ENCODE data around the gene TRAPPC3L.
"Not testable (repeated sequence)": the region's sequence is repeated elsewhere in the genome, so short reads cannot be mapped to it uniquely, and the experiment has no call there.

TRAPPC3L gene

GRCh38 chr6:116513224-116513875, 32.1 kb downstream of the TRAPPC3L start:
- Histone ChIP-seq H3K4me1 (ENCODE audit: insufficient read depth, low read length) (peaks cover 21% of the 10 kb centered on the region), H3K9ac (ENCODE audit: low read depth, low read length) (no peak overlapping the region), H3K4me3 (ENCODE audit: low read length) (no peak overlapping the region), H3K27me3 (ENCODE audit: insufficient read depth, low read length) (no peaks in the 10 kb centered on the region), H3K36me3 (ENCODE audit: insufficient read depth, low read length) (no peaks in the 10 kb centered on the region), H3K27ac (ENCODE audit: low read depth, low read length) (no peak overlapping the region), H3K9me3 (ENCODE audit: insufficient read depth, low read depth, low read length) (no peaks in the 10 kb centered on the region)
- WGBS, result 86% methylated on average over 2 of the region's 2 CpGs

GRCh38 chr6:116512734-116513133, 32.8 kb downstream of the TRAPPC3L start:
- Histone ChIP-seq H3K36me3 (ENCODE audit: insufficient read depth, low read length) (no peaks in the 10 kb centered on the region), H3K27ac (ENCODE audit: low read depth, low read length) (no peak overlapping the region), H3K4me3 (ENCODE audit: low read length) (no peak overlapping the region), H3K4me1 (ENCODE audit: insufficient read depth, low read length) (peaks cover 21% of the 10 kb centered on the region), H3K9me3 (ENCODE audit: insufficient read depth, low read depth, low read length) (no peaks in the 10 kb centered on the region), H3K27me3 (ENCODE audit: insufficient read depth, low read length) (no peaks in the 10 kb centered on the region), H3K9ac (ENCODE audit: low read depth, low read length) (no peak overlapping the region)

GRCh38 chr6:116512111-116512559, 33.3 kb downstream of the TRAPPC3L start:
- H3K27ac ChIP-seq (ENCODE audit: low read depth, low read length), result peak overlapping the region; percentile 42; the same call in 1 of the 2 replicates
- H3K36me3 ChIP-seq (ENCODE audit: insufficient read depth, low read length), result no peaks in the 10 kb centered on the region
- H3K4me1 ChIP-seq (ENCODE audit: insufficient read depth, low read length), result peaks cover 21% of the 10 kb centered on the region
- WGBS, result 92% methylated on average over 4 of the region's 4 CpGs
- H3K4me3 ChIP-seq (ENCODE audit: low read length), result no peak overlapping the region; the same call in 1 of the 2 replicates
- H3K9me3 ChIP-seq (ENCODE audit: insufficient read depth, low read depth, low read length), result no peaks in the 10 kb centered on the region
- no peaks in the 10 kb centered on the region for H3K27me3 ChIP-seq (ENCODE audit: insufficient read depth, low read length)
- H3K9ac ChIP-seq (ENCODE audit: low read depth, low read length), result peak overlapping the region; percentile 36; the same call in 1 of the 2 replicates

- Histone ChIP-seq H3K4me1 (ENCODE audit: insufficient read depth, low read length) (peaks cover 21% of the 10 kb centered on the region), H3K36me3 (ENCODE audit: insufficient read depth, low read length) (no peaks in the 10 kb centered on the region), H3K27ac (ENCODE audit: low read depth, low read length) (peak within 1 kb of the TSS; percentile 42; the same call in 1 of the 2 replicates), H3K27me3 (ENCODE audit: insufficient read depth, low read length) (no peaks in the 10 kb centered on the region), H3K9me3 (ENCODE audit: insufficient read depth, low read depth, low read length) (no peaks in the 10 kb centered on the region), H3K9ac (ENCODE audit: low read depth, low read length) (peak within 1 kb of the TSS; percentile 36; the same call in 1 of the 2 replicates), H3K4me3 (ENCODE audit: low read length) (no peak within 1 kb of the TSS; the same call in 1 of the 2 replicates)
- 63% methylated on average over 10 of the region's 10 CpGs for WGBS
These were observed 33.9 kb downstream of the TRAPPC3L start, which contains the start of gene CALHM5 for GRCh38 chr6:116511424-116512110. TSS of gene CALHM5 (plus strand) at chr6:116511639. CDS start at chr6:116511697, 58 bp downstream.

GRCh38 chr6:116508527-116508926, 37.0 kb downstream of the TRAPPC3L start:
- Histone ChIP-seq H3K36me3 (ENCODE audit: insufficient read depth, low read length) (no peaks in the 10 kb centered on the region), H3K27me3 (ENCODE audit: insufficient read depth, low read length) (no peaks in the 10 kb centered on the region), H3K4me3 (ENCODE audit: low read length) (no peak overlapping the region), H3K4me1 (ENCODE audit: insufficient read depth, low read length) (peaks cover 14% of the 10 kb centered on the region), H3K9ac (ENCODE audit: low read depth, low read length) (no peak overlapping the region), H3K9me3 (ENCODE audit: insufficient read depth, low read depth, low read length) (no peaks in the 10 kb centered on the region), H3K27ac (ENCODE audit: low read depth, low read length) (no peak overlapping the region)

GRCh38 chr6:116507324-116507723, 38.2 kb downstream of the TRAPPC3L start:
- 97% methylated on average over 3 of the region's 3 CpGs for WGBS
- Histone ChIP-seq H3K4me3 (ENCODE audit: low read length) (no peak overlapping the region), H3K27ac (ENCODE audit: low read depth, low read length) (no peak overlapping the region), H3K36me3 (ENCODE audit: insufficient read depth, low read length) (no peaks in the 10 kb centered on the region), H3K4me1 (ENCODE audit: insufficient read depth, low read length) (peaks cover 12% of the 10 kb centered on the region), H3K9me3 (ENCODE audit: insufficient read depth, low read depth, low read length) (no peaks in the 10 kb centered on the region), H3K9ac (ENCODE audit: low read depth, low read length) (no peak overlapping the region), H3K27me3 (ENCODE audit: insufficient read depth, low read length) (no peaks in the 10 kb centered on the region)

- Histone ChIP-seq H3K36me3 (ENCODE audit: insufficient read depth, low read length) (no peaks in the 10 kb centered on the region), H3K9ac (ENCODE audit: low read depth, low read length) (no peak overlapping the region), H3K27me3 (ENCODE audit: insufficient read depth, low read length) (no peaks in the 10 kb centered on the region), H3K9me3 (ENCODE audit: insufficient read depth, low read depth, low read length) (no peaks in the 10 kb centered on the region), H3K27ac (ENCODE audit: low read depth, low read length) (no peak overlapping the region), H3K4me1 (ENCODE audit: insufficient read depth, low read length) (no peaks in the 10 kb centered on the region), H3K4me3 (ENCODE audit: low read length) (no peak overlapping the region)
- 70% methylated on average over 9 of the region's 9 CpGs for WGBS
These were observed 44.5 kb downstream of the TRAPPC3L start for GRCh38 chr6:116500969-116501433.

- Histone ChIP-seq H3K9ac (ENCODE audit: low read depth, low read length) (no peak overlapping the region), H3K4me3 (ENCODE audit: low read length) (no peak overlapping the region), H3K36me3 (ENCODE audit: insufficient read depth, low read length) (no peaks in the 10 kb centered on the region), H3K27ac (ENCODE audit: low read depth, low read length) (no peak overlapping the region), H3K27me3 (ENCODE audit: insufficient read depth, low read length) (no peaks in the 10 kb centered on the region), H3K4me1 (ENCODE audit: insufficient read depth, low read length) (peaks cover 9% of the 10 kb centered on the region; the same call in 1 of the 2 replicates), H3K9me3 (ENCODE audit: insufficient read depth, low read depth, low read length) (no peaks in the 10 kb centered on the region)
- WGBS, result 85% methylated on average over 3 of the region's 3 CpGs
These were observed 48.3 kb downstream of the TRAPPC3L start for GRCh38 chr6:116497113-116497676.

- not testable (repeated sequence) for H3K9me3 ChIP-seq (ENCODE audit: insufficient read depth, low read depth, low read length); H3K9ac ChIP-seq (ENCODE audit: low read depth, low read length); H3K27me3 ChIP-seq (ENCODE audit: insufficient read depth, low read length); H3K36me3 ChIP-seq (ENCODE audit: insufficient read depth, low read length); H3K27ac ChIP-seq (ENCODE audit: low read depth, low read length); H3K4me3 ChIP-seq (ENCODE audit: low read length)
- peaks cover 14% of the 10 kb centered on the region; the same call in 1 of the 2 replicates for H3K4me1 ChIP-seq (ENCODE audit: insufficient read depth, low read length)
- WGBS, result 100% methylated on average over 1 of the region's 1 CpG
These were observed 50.3 kb downstream of the TRAPPC3L start for GRCh38 chr6:116495161-116495560.

- no peak overlapping the region for H3K27ac ChIP-seq (ENCODE audit: low read depth, low read length)
These were observed 53.0 kb downstream of the TRAPPC3L start for GRCh38 chr6:116492331-116493067.

More at GRCh38 chr6:116492331-116493067, 53.0 kb downstream of the TRAPPC3L start:
- H3K27me3 ChIP-seq (ENCODE audit: insufficient read depth, low read length), result no peaks in the 10 kb centered on the region
- no peaks in the 10 kb centered on the region for H3K36me3 ChIP-seq (ENCODE audit: insufficient read depth, low read length)
- peaks cover 14% of the 10 kb centered on the region; the same call in 1 of the 2 replicates for H3K4me1 ChIP-seq (ENCODE audit: insufficient read depth, low read length)
- no peak overlapping the region for H3K9ac ChIP-seq (ENCODE audit: low read depth, low read length)
- H3K4me3 ChIP-seq (ENCODE audit: low read length), result no peak overlapping the region
- 61% methylated on average over 5 of the region's 6 CpGs for WGBS
- no peaks in the 10 kb centered on the region for H3K9me3 ChIP-seq (ENCODE audit: insufficient read depth, low read depth, low read length)

Measured in HUES64 (cell line).